Measurements from ENCODE around the gene AMPD3.

DNA sequence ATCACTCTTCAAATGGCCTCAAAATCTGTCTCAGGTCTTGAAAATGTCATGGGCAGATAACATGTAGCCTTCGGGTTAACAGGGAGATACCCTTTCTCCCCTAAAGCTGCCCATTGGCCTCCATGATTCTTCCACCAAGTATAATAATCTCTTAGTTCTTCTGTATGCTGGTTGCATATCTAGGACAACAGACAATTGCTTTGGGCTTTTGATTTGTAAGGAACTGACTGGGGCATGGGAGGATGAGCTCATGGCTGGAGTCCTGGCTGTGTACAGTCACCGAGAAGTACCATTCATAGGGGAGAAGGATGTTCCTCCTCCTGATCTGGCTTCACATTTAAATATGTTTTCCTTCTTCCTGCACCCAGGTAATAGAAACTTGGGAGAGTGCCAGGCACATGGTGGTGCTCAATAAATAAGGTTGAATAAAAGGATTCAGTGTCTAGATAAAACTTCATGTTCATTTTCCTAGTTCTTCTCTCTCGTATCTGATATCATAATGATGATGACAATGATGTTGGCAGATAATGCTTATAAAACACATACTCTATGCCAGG, 2.8 kb upstream of the AMPD3 start:
- TF ChIP-seq CTCF (IDR thresholded peaks at IDR 0.05) (no peak), EZH2phosphoT487 (IDR thresholded peaks at IDR 0.05) (no peak)

Data from neural progenitor cell (in vitro differentiated cells).